Measurements from ENCODE around the gene IL6R.

IL6R gene

DNA sequence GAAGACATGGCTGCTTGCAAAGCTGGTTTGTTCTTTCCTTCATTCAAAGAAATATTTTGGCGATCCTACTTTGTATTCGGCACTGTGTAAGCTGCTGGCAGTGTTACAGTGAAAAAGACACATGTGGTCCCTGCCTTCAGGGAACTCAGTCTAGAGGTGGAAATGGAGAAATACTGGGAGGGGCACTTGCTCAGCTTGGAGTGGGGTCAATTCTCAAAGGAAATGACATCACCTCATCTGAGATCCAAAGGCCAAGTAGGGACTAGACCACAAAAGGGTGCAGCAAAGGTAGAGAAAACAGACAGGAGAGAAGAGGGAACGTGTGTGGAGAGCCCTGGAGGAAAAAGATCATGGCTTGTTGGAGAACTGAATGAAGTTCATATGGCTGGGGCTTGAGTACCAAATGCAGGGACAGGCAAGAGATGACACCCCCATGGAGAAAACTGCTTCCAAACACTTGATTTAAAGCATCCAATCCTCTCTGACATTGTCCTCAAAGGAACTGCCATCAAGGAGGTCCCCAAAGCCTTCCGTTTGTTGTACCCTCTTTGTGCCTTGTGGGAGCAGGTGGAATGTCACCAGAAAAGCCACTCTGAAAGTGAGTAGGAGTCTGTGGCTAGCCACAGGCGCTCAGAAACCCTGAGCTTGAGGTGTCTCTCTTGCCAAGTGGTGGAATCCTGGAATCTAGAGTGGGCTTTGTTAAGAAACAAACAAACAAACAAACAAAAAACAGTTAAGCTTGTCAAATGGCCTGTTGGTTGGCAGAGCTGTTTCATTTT, 48.6 kb downstream of the IL6R start:
- DNase-seq, result peak in 1 of 2 experiments; percentile 37

DNA sequence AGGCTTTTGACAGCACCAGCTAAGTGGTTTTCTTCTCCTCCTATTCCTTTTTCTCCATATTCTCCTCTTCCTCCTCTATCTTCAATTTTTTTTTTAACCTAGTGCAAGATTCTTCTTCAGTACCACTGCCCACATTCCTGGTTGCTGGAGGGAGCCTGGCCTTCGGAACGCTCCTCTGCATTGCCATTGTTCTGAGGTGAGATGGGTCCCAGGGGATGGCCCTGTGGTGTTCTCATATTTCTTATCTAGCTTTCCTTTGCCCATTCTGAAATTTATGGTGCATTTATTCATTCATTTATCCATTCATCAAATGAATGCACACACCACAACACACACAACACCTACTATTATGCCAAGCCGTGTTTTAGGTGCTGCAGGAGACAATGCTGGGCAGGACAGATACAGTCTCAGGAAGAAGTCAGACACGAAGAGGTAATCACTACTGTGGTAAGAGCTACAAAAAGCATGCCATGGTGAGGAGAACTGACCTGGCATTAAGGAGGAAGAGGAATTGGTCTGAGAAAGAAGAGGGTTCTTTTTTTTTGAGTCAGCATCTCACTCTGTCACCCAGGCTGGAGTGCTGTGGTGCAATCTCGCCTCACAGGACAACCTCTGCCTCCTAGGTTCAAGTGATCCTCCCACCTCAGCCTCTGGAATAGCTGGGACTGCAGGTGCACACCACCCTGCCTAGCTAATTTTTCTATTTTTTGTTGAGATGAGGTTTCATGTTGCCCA, 49.4 kb downstream of the IL6R start:
- no peak for DNase-seq

DNA sequence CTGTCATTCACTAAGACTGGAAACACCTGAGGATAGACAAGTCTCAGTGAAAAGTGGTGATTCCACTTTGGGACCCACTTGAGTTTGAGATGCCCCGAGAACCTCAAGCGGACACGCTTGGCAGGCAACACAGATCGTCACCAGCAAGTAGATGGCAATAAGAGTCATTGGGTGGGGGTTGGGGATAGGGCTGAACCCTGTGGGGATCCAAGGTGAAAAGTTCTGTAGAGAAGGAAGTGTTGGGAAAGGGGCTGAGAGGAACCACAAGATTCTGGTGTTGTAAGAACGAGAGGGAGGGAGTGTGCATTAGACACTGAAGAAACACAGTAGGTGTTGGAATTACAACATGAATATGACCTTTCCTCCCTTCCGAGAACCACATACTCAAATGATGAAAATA, 51.5 kb downstream of the IL6R start:
- DNase-seq, result no peak

DNA sequence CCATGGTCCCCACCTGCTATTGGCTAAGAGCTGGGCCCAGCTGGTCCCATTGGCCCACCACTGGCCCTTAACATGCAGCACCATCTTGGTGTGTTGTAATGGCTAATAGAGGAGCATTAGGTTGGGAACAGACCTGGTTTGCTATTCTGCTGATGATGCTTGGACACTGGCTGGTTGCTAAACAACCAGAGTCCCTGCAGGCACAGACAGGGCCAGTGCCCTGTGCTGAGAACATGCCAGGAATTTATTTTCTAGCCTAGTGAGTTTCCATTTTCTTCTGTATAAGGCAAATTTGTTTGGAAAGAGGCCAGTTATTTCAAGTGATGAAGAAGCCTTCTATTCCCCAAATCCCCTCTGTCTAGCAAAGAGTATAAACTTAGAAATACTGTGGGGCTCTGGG, 53.9 kb downstream of the IL6R start:
- no peak for DNase-seq

DNA sequence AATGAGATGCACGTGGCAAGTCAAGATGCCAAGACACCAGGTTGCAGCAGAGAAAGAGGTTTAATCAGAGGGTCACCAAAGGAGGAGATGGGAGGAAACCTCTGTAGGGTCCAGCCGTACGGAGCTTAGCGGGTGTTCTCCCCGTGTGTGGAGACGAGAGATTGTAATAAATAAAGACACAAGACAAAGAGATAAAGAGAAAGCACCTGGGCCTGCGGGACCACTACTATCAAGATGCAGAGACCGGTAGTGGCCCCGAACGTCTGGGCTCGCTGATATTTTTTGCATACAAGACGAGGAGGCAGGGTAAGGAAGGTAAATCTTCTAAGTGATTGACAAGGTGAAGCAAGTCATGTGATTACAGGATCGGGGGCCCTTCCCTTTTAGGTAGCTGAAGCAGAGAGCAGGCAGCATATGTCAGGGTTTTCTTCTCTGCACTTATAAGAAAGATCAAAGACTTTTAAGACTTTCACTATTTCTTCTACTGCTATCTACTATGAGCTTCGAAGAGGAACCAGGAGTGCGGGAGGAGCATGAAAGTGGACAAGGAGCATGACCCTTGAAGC, 55.6 kb downstream of the IL6R start:
- no peak for DNase-seq

DNA sequence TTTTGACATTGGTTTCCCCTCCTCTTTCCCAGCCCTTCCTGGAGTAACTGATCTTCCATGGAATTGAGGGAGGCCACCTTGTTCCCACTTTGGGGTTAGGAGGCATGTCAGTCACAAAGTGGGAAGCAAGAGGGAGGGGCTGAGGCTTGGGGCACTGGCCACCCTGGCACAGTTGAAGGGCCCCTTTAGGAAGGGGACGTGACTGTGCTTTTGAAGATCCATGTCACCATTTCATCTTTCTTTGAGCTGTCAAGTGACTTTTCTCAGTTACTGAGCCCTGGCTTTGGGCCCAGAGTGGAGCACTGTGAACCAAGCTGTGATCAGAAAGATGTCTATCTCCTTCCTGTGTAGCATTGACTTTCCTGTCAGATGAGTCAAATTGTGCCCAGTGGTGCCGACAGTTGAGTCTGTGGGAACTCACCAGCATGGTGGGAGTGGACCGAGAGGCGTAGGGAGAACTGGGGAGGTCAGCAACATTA, 58.4 kb downstream of the IL6R start:
- DNase-seq, result peak; percentile 81 to 82

DNA sequence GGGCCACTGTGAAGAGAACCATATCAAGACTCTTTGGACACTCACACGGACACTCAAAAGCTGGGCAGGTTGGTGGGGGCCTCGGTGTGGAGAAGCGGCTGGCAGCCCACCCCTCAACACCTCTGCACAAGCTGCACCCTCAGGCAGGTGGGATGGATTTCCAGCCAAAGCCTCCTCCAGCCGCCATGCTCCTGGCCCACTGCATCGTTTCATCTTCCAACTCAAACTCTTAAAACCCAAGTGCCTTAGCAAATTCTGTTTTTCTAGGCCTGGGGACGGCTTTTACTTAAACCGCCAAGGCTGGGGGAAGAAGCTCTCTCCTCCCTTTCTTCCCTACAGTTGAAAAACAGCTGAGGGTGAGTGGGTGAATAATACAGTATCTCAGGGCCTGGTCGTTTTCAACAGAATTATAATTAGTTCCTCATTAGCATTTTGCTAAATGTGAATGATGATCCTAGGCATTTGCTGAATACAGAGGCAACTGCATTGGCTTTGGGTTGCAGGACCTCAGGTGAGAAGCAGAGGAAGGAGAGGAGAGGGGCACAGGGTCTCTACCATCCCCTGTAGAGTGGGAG, 60.6 kb downstream of the IL6R start:
- no peak for DNase-seq

DNA sequence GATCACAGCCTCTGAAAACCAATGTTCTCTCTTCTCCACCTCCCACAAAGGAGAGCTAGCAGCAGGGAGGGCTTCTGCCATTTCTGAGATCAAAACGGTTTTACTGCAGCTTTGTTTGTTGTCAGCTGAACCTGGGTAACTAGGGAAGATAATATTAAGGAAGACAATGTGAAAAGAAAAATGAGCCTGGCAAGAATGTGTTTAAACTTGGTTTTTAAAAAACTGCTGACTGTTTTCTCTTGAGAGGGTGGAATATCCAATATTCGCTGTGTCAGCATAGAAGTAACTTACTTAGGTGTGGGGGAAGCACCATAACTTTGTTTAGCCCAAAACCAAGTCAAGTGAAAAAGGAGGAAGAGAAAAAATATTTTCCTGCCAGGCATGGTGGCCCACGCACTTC, 61.1 kb downstream of the IL6R start:
- DNase-seq, result no peak

DNA sequence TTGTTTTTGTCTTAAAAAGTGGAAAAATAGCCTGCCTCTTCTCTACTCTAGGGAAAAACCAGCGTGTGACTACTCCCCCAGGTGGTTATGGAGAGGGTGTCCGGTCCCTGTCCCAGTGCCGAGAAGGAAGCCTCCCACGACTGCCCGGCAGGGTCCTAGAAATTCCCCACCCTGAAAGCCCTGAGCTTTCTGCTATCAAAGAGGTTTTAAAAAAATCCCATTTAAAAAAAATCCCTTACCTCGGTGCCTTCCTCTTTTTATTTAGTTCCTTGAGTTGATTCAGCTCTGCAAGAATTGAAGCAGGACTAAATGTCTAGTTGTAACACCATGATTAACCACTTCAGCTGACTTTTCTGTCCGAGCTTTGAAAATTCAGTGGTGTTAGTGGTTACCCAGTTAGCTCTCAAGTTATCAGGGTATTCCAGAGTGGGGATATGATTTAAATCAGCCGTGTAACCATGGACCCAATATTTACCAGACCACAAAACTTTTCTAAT, 61.8 kb downstream of the IL6R start:
- DNase-seq, result no peak

DNA sequence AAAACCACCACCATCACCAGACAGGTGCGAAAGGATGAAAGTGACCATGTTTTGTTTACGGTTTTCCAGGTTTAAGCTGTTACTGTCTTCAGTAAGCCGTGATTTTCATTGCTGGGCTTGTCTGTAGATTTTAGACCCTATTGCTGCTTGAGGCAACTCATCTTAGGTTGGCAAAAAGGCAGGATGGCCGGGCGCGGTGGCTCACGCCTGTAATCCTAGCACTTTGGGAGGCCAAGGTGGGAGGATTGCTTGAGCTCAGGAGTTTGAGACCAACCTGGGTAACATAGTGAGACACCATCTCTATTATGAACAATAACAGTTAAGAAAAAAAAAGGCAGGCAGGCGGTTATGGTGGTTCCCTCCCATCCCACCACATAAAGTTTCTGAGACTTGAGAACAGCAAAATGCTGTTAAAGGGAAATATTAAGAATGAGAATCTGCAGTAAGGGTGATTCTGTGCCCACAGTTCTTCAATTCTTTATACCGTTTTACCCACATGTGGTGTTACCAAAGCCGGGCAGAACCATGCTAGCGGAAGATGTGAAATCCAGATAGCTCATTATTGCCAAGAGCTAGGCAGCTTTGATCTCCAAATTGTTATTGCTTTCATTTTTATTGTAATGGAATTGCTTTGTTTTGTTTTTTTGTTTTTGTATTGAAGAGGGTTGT, 62.4 kb downstream of the IL6R start:
- peak in 1 of 2 experiments; percentile 40 for DNase-seq

DNA sequence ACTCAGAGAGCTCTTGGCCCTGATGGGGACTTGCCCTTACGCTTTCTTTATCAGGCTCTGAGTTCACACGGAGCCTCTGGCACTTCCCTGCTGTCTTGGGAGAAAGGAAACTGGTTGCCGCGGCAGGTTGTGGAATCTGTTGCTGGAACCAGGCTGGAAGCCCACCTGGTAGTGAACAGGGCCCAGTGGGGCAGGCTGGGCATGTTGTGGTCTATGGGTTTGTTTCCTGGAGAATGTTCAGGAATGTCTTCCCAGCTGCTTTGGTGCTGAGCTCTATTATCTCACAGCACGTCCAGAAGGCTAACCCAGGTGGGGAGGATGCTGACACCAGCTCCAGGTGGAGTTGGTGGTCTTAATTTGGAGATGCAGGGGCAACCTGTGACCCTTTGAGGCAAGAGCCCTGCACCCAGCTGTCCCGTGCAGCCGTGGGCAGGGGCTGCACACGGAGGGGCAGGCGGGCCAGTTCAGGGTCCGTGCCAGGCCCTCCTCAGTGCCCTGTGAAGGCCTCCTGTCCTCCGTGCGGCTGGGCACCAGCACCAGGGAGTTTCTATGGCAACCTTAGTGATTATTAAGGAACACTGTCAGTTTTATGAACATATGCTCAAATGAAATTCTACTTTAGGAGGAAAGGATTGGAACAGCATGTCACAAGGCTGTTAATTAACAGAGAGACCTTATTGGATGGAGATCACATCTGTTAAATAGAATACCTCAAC, 63.5 kb downstream of the IL6R start:
- no peak for DNase-seq

DNA sequence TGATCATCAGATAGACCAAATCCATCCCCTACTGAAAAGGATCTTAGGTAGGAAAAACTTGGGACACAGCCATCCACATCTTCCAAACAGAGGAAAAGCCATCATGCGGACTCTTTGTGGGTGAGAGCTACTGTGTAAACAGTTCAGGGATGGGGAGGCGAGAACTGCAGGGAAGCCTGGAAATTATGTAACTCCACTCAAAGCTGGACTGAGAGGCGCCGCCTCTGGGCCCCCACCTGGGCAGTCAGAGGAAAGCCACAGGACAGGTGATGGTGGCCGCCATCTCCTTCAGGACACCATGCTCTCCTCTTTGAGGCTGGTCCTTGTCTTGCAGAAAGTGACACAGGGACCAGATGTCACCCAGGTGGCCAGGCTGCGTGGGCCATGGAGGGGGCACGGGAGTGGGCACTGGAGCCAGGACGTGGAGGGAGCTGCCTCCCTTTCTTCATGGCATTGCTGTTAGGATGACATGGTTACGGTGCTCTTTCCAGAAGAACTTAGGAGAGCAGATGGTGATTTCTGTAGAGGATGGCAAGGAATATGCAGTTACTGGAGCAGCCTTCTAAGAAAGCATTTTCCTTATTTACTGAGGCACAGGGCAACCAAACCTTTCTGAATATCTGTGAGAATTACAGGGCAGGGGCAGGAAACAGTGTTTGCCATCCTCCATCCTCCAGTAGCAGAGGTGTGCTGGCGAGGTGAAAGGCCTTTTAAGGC, 64.9 kb downstream of the IL6R start:
- no peak for DNase-seq

DNA sequence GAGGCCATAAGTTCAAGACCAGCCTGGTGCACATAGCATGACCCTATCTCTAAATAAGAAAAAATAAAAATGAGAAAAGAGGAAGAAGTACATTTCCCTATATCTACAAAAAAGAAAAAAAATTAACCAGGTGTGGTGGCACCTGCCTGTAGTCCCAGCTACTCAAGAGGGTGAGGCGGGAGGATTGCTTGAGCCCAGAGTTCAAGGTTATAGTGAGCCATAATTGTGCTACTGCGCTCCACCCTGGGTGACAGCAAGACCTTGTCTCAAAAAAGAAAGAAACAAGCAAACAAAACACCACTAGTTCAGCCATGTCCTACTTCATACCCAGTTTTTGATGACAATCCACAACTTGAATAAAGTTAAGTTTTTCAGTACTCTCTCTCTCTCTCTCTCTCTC, 66.2 kb downstream of the IL6R start:
- DNase-seq, result no peak

DNA sequence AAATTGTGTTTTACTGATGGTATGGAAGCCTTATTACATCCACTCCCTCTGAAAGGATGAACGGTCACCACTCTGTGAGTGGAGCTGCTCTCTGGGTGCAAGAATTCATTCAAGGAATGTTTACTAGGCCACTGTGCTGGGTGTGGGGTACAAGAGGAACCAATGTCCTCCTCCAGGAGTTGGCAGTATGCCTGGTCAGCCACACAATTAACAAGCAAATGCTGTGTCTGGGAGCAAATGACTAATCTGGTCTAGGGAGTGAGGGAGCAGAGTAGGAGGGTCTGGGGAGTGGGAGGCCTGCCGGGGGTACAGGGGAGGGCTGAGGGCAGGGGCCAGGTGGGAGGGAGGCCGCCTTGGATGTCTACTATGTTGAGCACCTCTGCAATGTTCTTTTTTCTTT, 69.7 kb downstream of the IL6R start:
- no peak for DNase-seq

DNA sequence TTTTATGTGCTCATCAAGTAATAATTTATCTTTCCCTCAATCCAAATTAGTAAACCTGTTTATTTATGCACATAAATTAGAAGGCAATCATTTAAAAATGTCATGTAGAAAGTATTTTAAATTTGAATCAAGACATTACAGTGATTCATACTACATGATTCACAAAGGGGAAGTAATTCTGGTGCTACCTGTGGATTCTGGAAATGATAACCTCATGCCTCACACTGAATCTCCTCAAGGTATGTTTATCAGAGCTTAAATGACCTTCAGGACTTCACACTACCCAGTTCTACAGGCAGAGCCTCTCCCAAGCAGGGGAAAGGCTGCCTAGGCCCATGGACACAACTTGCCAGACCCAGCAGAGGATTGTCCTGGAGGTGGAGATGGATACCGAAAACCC, 71.6 kb downstream of the IL6R start:
- no peak for DNase-seq

DNA sequence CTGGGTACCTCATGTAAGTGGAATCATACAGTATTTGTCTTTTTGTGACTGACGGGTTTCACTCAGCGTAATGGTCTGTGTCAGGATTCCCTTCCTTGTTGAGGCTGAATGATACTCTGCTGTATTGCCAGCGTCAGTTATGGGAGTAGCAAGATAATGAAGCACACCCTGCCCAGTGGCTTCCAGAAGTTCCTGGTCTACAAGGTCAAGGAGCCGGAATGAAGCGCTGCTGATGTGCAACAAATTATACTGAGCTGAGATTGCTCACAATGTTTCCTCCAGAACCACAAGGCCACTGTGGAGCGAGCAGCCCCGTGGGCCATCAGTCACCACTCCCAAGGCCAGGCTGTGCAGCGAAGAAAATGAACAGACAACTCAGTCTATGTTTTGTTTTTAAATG, 72.9 kb downstream of the IL6R start:
- no peak for DNase-seq

DNA sequence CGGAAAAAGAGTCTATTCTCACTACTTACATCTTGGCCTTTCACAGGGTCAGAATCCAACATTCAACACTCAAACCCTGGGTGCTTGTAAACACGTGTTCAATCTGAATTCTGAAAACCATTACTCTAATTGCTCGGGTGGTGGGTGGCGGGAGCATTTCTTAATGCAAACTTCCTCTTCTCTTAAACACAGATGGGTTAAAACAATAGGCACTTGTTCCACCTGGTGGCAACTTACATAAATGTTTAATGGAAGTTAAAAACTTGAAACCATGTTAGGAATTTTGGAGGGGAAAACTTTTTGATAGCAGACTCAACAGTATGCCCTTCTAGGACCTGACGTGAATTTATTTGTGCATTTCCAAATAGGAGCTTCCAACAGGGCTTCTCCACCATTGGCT, 73.5 kb downstream of the IL6R start:
- no peak for DNase-seq

DNA sequence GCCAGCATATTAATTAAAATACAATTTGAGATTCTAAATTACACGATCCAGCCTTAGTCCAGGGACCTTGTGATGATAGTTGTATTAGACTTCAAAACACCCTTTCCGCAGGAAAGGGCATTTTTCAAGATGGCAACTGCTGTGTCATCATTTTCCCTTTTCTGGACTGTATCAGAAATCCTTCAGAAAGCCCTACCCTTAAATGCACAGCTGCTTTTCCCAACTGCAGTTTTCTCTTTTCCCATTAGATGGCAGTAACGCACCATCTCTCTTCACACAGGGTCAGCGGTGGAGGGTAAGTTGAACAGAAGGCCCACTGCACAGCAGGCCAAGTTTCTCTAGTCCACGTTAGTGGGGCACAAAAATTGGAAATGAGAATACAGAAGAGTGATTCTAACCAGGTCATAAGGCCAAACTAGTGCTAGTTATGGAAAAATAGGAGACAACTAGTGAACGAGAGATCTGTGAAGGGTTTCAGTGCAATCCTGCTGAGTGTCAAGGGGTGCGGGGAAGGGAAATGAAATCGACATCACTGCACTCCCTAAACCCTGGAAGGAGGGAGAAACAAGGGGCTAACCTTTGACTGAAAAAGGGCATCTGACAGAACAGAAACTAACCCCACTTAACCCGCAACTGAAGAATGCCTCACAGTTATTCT, 74.8 kb downstream of the IL6R start:
- peak; percentile 73 to 74 for DNase-seq

DNA sequence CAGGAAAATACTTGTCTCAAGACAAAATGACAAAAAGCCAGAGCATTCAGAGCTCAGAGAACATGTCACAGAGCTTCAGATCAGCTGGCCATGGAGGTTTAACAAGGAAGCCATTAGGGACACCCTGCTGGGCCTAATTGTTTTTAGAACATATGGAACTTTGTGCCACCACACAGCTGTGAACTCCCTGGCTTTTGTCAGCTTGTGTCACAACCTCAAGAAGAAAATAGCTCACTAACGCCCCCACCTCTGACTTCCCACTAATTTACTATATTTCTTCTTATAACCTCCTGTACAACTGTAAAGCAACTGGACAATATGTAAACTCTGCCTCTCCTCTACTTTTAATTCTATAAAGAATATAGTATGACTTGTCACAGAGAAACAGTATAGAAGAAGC, 75.9 kb downstream of the IL6R start:
- no peak for DNase-seq

DNA sequence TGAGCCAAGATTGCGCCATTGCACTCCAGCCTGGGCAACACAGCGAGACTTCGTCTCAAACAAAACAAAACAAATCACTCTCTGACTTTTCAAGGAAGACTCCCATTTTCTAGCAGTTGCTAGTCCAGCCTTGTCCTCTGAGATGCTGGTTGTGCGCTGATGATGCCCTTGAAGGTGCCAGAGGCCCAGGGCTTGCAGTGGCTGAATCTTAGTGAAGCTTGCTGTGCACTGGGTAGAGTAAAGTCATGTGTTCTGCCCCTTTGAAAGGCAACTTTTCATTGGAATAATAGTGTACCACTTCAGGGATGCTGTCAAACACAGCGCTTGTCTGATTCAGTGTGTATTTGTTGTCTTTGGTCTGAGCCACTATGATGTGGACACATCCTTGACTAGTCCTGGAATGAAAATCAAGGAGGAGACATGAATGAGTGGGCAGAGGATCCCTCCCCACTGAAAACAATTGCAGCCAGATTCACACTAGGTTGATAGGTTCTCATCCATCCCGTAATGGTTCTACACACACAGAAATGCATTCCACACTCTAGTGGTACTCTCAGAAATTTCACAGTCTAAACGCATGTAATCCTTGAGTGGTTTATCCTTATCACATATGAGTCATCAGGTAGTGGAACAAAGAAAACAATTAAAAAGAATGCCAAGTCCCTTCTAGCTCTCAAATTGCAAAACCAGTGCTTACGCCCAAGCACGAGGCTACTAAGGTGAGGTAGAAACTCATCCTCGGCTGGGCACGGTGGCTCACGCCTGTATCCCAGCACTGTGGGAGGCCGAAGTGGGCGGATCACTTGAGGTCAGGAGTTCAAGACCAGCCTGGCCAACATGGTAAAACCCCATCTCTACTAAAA, 79.0 kb downstream of the IL6R start:
- DNase-seq, result no peak
